Measurements from ENCODE around the gene GLT8D2. TPM values are rescaled to one million over a fixed set of nuclear protein-coding genes. Genes with fewer than 3 reads are reported as not detected.

GLT8D2 gene
- total and polyA plus RNA-seq, 2 of the 13 experiments (the other 11 are each of a cell fraction or from before 2014, with no cell fraction given), result not detected

- Histone ChIP-seq H3K4me3 (replicated peaks in 1 of 3; ENCODE audit: insufficient read depth in 1 of 3, low read depth in 2 of 3, low read length in 3 of 3) (peak overlapping the region in 2 of 3 experiments; percentile 47 to 66; a peak in 2 of 6 replicates), H3K36me3 (replicated peaks in 1 of 2; ENCODE audit: control insufficient read depth in 1 of 2, insufficient read depth in 2 of 2, low read length in 2 of 2) (no peaks in the 10 kb centered on the region), H3K9me3 (ENCODE audit: low read length) (no peaks in the 10 kb centered on the region), H3K9ac (ENCODE audit: insufficient read depth, low read depth, low read length) (no peak overlapping the region), H3K79me2 (ENCODE audit: insufficient read depth, low read length) (no peaks in the 10 kb centered on the region), H3K4me1 (ENCODE audit: insufficient read depth, low read length) (peaks cover 18% of the 10 kb centered on the region), H3K4me2 (ENCODE audit: low read depth, low read length) (peak overlapping the region; percentile 85), H3K27me3 (ENCODE audit: control insufficient read depth in 1 of 2, insufficient read depth in 2 of 2, low read length in 2 of 2) (peaks cover 0 to 29% of the 10 kb centered on the region in 2 experiments; a peak in 4 of 5 replicates), H4K20me1 (ENCODE audit: insufficient read depth, low read length) (no peaks in the 10 kb centered on the region), H2AFZ (ENCODE audit: low read length) (no peak overlapping the region), H3K27ac (ENCODE audit: extremely low read length, insufficient read depth, low read length) (no peak overlapping the region)
- no TSS peak for BruUV-seq (replicated peaks)
- POLR2A ChIA-PET, result no interaction called here
- DNase-seq (ENCODE audit: low spot score) (no peak), ATAC-seq (peak; percentile 54; the same call in 2 of the 3 replicates), FAIRE-seq (no peak)
- TF ChIP-seq ZNF772 (CRISPR knock-in tag; IDR thresholded peaks at IDR 0.05), result no peak
- no peak for TF ChIP-seq MBD4 (IDR thresholded peaks at IDR 0.05; ENCODE audit: borderline replicate concordance, low read length)
- TF ChIP-seq PTBP1 (IDR thresholded peaks at IDR 0.05; ENCODE audit: low read depth, low read length, poor library complexity, severe bottlenecking), result no peak
- no peak for TF ChIP-seq ZNF740 (CRISPR knock-in tag; IDR thresholded peaks at IDR 0.05)
- 9% methylated on average over 3 of the region's 3 CpGs for WGBS (ENCODE audit: low lambda C conversion rate)
- in situ Hi-C loops (cut with HindIII; ENCODE audit: extremely low pct_ligation_motif_present, low pct_unique_long_range_greater_than_20kb) (no loop called here), intact Hi-C loops (cut with micrococcal nuclease; ENCODE audit: unreplicated experiment) (no loop called here)
- CTCF ChIA-PET (ENCODE audit: low intra/inter-chr PET ratio, low total read pairs), result no interaction called here
Observed at GRCh38 chr12:104050436-104050835, 449 bp upstream of the GLT8D2 start.

- peaks cover 0 to 33% of the 10 kb centered on the region in 2 experiments; a peak in 4 of 5 replicates for H3K27me3 ChIP-seq (ENCODE audit: control insufficient read depth in 1 of 2, insufficient read depth in 2 of 2, low read length in 2 of 2)
- H3K4me1 ChIP-seq (ENCODE audit: insufficient read depth, low read length), result peaks cover 18% of the 10 kb centered on the region
- no peak overlapping the region for H3K9ac ChIP-seq (ENCODE audit: insufficient read depth, low read depth, low read length)
- no peak overlapping the region for H3K27ac ChIP-seq (ENCODE audit: extremely low read length, insufficient read depth, low read length)
- peak overlapping the region; percentile 11 for H2AFZ ChIP-seq (ENCODE audit: low read length)
- no peaks in the 10 kb centered on the region for H3K36me3 ChIP-seq (replicated peaks in 1 of 2; ENCODE audit: control insufficient read depth in 1 of 2, insufficient read depth in 2 of 2, low read length in 2 of 2)
- POLR2A ChIA-PET, result no interaction called here
- peak; percentile 56 for ATAC-seq
- CTCF ChIA-PET (ENCODE audit: low intra/inter-chr PET ratio, low total read pairs), result no interaction called here
- peak overlapping the region; percentile 44 to 66 (median 47) for H3K4me3 ChIP-seq (replicated peaks in 1 of 3; ENCODE audit: insufficient read depth in 1 of 3, low read depth in 2 of 3, low read length in 3 of 3)
- intact Hi-C loops (cut with micrococcal nuclease; ENCODE audit: unreplicated experiment) (no loop called here), in situ Hi-C loops (cut with HindIII; ENCODE audit: extremely low pct_ligation_motif_present, low pct_unique_long_range_greater_than_20kb) (no loop called here)
- WGBS (ENCODE audit: low lambda C conversion rate), result 3% methylated on average over 5 of the region's 9 CpGs
- no peak for FAIRE-seq
- no TSS peak for BruUV-seq (replicated peaks)
- no peak for DNase-seq (ENCODE audit: low spot score)
- H3K4me2 ChIP-seq (ENCODE audit: low read depth, low read length), result peak overlapping the region; percentile 85
- H4K20me1 ChIP-seq (ENCODE audit: insufficient read depth, low read length), result no peaks in the 10 kb centered on the region
- H3K9me3 ChIP-seq (ENCODE audit: low read length), result no peaks in the 10 kb centered on the region
- no peaks in the 10 kb centered on the region for H3K79me2 ChIP-seq (ENCODE audit: insufficient read depth, low read length)
- TF ChIP-seq HBP1 (CRISPR knock-in tag; IDR thresholded peaks at IDR 0.05; ENCODE audit: low read depth), result no peak
- TF ChIP-seq ZNF773 (CRISPR knock-in tag; IDR thresholded peaks at IDR 0.05; ENCODE audit: borderline replicate concordance), result no peak
- TF ChIP-seq ZFP41 (CRISPR knock-in tag; IDR thresholded peaks at IDR 0.05; ENCODE audit: borderline replicate concordance), result no peak
- TF ChIP-seq ZNF275 (CRISPR knock-in tag; IDR thresholded peaks at IDR 0.05; ENCODE audit: borderline replicate concordance), result no peak
- no peak for TF ChIP-seq ZNF264 (CRISPR knock-in tag; IDR thresholded peaks at IDR 0.05)
- TF ChIP-seq CREB1 (IDR thresholded peaks at IDR 0.05), result no peak
- TF ChIP-seq CREB1 (CRISPR knock-in tag; IDR thresholded peaks at IDR 0.05), result no peak
- TF ChIP-seq YY1 (IDR thresholded peaks at IDR 0.05; ENCODE audit: insufficient read depth, insufficient replicate concordance, low read depth, low read length), result no peak
- no peak for TF ChIP-seq TEAD3 (CRISPR knock-in tag; optimal IDR thresholded peaks at IDR 0.05; ENCODE audit: borderline replicate concordance)
- TF ChIP-seq SP5 (CRISPR knock-in tag; IDR thresholded peaks at IDR 0.05; ENCODE audit: borderline replicate concordance, low read depth), result no peak
- TF ChIP-seq ZBTB7B (CRISPR knock-in tag; IDR thresholded peaks at IDR 0.05), result no peak
Observed at GRCh38 chr12:104049278-104049902, 597 bp downstream of the GLT8D2 start.
